Spleen (tissue), 11 donors: ENCODE data around the gene GBE1. TPM values are rescaled to one million over a fixed set of nuclear protein-coding genes. Genes with fewer than 3 reads are reported as not detected.
A peak's percentile ranks its signal among the peaks of the same experiment; 100 is the strongest.

Experiments used
- DNase-seq: peaks from one replicate; pipeline ENCODE4 v3.0.0-alpha.2; 2020
- H3K27ac ChIP-seq, 8 donors: fragments of 200-600 bp; sonication (generic) in 7 of 8; 1 replicate in 4 of 8; 2 replicates in 4 of 8; pipeline versions ENCODE4 v1.5.0 to v1.8.0; 2016 to 2021; ENCODE audit warnings: inconsistent platforms in 4 of 8, mild to moderate bottlenecking in 4 of 8, moderate library complexity in 1 of 8
- H3K27me3 ChIP-seq, 7 donors: fragments of 200-600 bp; sonication (generic) in 6 of 7; replicated peaks in 1 of 7; 1 replicate in 4 of 7; 2 replicates in 3 of 7; pipeline versions ENCODE4 v1.5.0 to v1.8.0; 2016 to 2021; ENCODE audit warnings: inconsistent platforms in 3 of 7, mild to moderate bottlenecking in 1 of 7
- H3K36me3 ChIP-seq, 6 donors: fragments of 200-600 bp; sonication (generic) in 5 of 6; 1 replicate in 4 of 6; 2 replicates in 2 of 6; pipeline versions ENCODE4 v1.5.0 to v1.8.0; 2016 to 2021; ENCODE audit warnings: inconsistent platforms in 2 of 6
- H3K4me1 ChIP-seq, 6 donors: fragments of 200-600 bp; sonication (generic) in 5 of 6; 1 replicate in 3 of 6; 2 replicates in 3 of 6; pipeline versions ENCODE4 v1.5.0 to v1.8.0; 2016 to 2021; ENCODE audit warnings: inconsistent platforms in 3 of 6
- H3K4me3 ChIP-seq, 8 donors: fragments of 200-600 bp; sonication (generic) in 7 of 8; 1 replicate in 4 of 8; 2 replicates in 4 of 8; pipeline versions ENCODE4 v1.5.0 to v1.8.0; 2016 to 2021; ENCODE audit warnings: inconsistent platforms in 4 of 8, mild to moderate bottlenecking in 4 of 8, moderate library complexity in 2 of 8
- H3K9me3 ChIP-seq, 8 donors: fragments of 200-600 bp; sonication (generic) in 7 of 8; 1 replicate in 4 of 8; 2 replicates in 4 of 8; pipeline versions ENCODE4 v1.5.0 to v1.8.0; 2016 to 2021; ENCODE audit warnings: inconsistent platforms in 4 of 8
- CTCF ChIP-seq, 11 experiments: fragments of 200-600 bp in 7 of 11; fragments of 450-650 bp in 4 of 11; sonication (generic) in 4 of 11; IDR thresholded peaks in 8 of 11; conservative IDR thresholded peaks in 3 of 11; 1 replicate in 7 of 11; 2 replicates in 4 of 11; pipeline versions ENCODE4 v1.4.0 to v1.8.0; 2016 to 2021; ENCODE audit warnings: antibody characterized with exemption in 11 of 11, inconsistent platforms in 4 of 11, mild to moderate bottlenecking in 1 of 11
- POLR2A ChIP-seq, 3 donors: fragments of 450-650 bp; IDR thresholded peaks; one replicate each; pipeline ENCODE4 v1.5.1; 2017; ENCODE audit warnings: antibody characterized with exemption in 3 of 3, mild to moderate bottlenecking in 1 of 3
- POLR2AphosphoS5 ChIP-seq, 3 donors: sonication (generic); formaldehyde crosslinking; IDR thresholded peaks; one replicate each; pipeline ENCODE4 v1.5.1; 2017; ENCODE audit warnings: antibody characterized with exemption in 3 of 3
- WGBS, 5 donors: extraction: QIAGEN DNeasy Blood & Tissue Kit in 3 of 5; methylation state at CpG; one replicate each; pipeline versions ENCODE4 v1.1.5 to v1.1.7; 2013 to 2018; 5-methylcytosine and 5-hydroxymethylcytosine counted together
- intact Hi-C: fragments of 100-400 bp; cut with DNase I; formaldehyde crosslinking; loops from one replicate; pipeline ENCODE4 v1.15.0; 2023; ENCODE audit warnings: low total_unique reads
- polyA plus RNA-seq, 3 donors: library from polyadenylated mRNA; stranded (reverse); fragments of 200-250 nt; gene quantifications; one replicate each; pipeline ENCODE4 v1.2.1, GENCODE V29; 2013
- total RNA-seq, 7 donors: library from RNA; depleted of rRNA in 3 of 7; stranded (reverse); fragments of >200 nt in 3 of 7; fragmentation: NEBNext Ultra II Directional in 4 of 7; extraction: Animal tissue kit (Norgen Biotek cat#: 25700) in 4 of 7; gene quantifications; one replicate each; pipeline versions ENCODE4 v1.1.0 to v1.2.1, GENCODE V29; 2016 to 2021
- donor health status: healthy with polysubstance abuse.
- donor health status: DM: no; HTN: no; CAD: no; lungs with moderate emphysema.
- donor health status: DM: no; HTN: no; CAD: no.
- donor health status: Bipolar disorder and iron deficiency.
- donor health status: healthy.
- donor health status: DM: no; HTN: no; CAD: no.
- donor health status: DM: yes; HTN: yes; CAD: no.

GBE1 gene
- total and polyA plus RNA-seq, 10 donors: 5.0 to 34.3 (median 21.5) TPM

GRCh38 chr3:81651139-81651538, 110.3 kb downstream of the GBE1 start:
- Histone ChIP-seq H3K27ac (no peak overlapping the region), H3K4me1 (no peaks in the 10 kb centered on the region), H3K27me3 (no peaks in the 10 kb centered on the region), H3K36me3 (peaks cover 0 to 8% (median 0%) of the 10 kb centered on the region in 6 donors), H3K4me3 (no peak overlapping the region), H3K9me3 (no peaks in the 10 kb centered on the region)
- TF ChIP-seq CTCF (IDR thresholded peaks at IDR 0.05 in 8 of 11, conservative IDR thresholded peaks at IDR 0.05 in 3 of 11) (no peak), POLR2AphosphoS5 (IDR thresholded peaks at IDR 0.05) (no peak), POLR2A (IDR thresholded peaks at IDR 0.05) (no peak)
- DNase-seq: no peak
- 50 to 57% (median 54%) methylated on average over 4 of the region's 4 CpGs for WGBS, 5 donors
- intact Hi-C loops: no loop called here

- no peak overlapping the region for H3K27ac ChIP-seq
- no peak overlapping the region for H3K4me3 ChIP-seq
- H3K4me1 ChIP-seq: no peaks in the 10 kb centered on the region
- H3K27me3 ChIP-seq: no peaks in the 10 kb centered on the region
- intact Hi-C loops: no loop called here
- 90 to 96% (median 94%) methylated on average over 3 of the region's 3 CpGs for WGBS, 5 donors
- TF ChIP-seq POLR2A (IDR thresholded peaks at IDR 0.05) (no peak), POLR2AphosphoS5 (IDR thresholded peaks at IDR 0.05) (no peak), CTCF (IDR thresholded peaks at IDR 0.05 in 8 of 11, conservative IDR thresholded peaks at IDR 0.05 in 3 of 11) (no peak)
- peaks cover 0 to 18% (median 0%) of the 10 kb centered on the region in 6 donors for H3K36me3 ChIP-seq
- no peaks in the 10 kb centered on the region for H3K9me3 ChIP-seq
- no peak for DNase-seq
Observed at GRCh38 chr3:81650187-81650586, 111.3 kb downstream of the GBE1 start.

GRCh38 chr3:81645248-81645647, 116.2 kb downstream of the GBE1 start:
- Histone ChIP-seq H3K27me3 (no peaks in the 10 kb centered on the region), H3K36me3 (peaks cover 0 to 19% (median 0%) of the 10 kb centered on the region in 6 donors), H3K9me3 (no peaks in the 10 kb centered on the region), H3K27ac (no peak overlapping the region), H3K4me3 (no peak overlapping the region), H3K4me1 (no peaks in the 10 kb centered on the region)
- TF ChIP-seq POLR2A (IDR thresholded peaks at IDR 0.05) (no peak), CTCF (IDR thresholded peaks at IDR 0.05 in 8 of 11, conservative IDR thresholded peaks at IDR 0.05 in 3 of 11) (no peak), POLR2AphosphoS5 (IDR thresholded peaks at IDR 0.05) (no peak)
- intact Hi-C loops: no loop called here
- DNase-seq: no peak
- 84 to 100% (median 97%) methylated on average over 1 of the region's 1 CpG for WGBS, 5 donors

- no peaks in the 10 kb centered on the region for H3K9me3 ChIP-seq
- H3K36me3 ChIP-seq: peaks cover 0 to 24% (median 0%) of the 10 kb centered on the region in 6 donors
- no peak for DNase-seq
- peak overlapping the region in 3 of 8 donors; percentile 14 to 58 (median 52) for H3K27ac ChIP-seq
- H3K4me1 ChIP-seq: no peaks in the 10 kb centered on the region
- no peaks in the 10 kb centered on the region for H3K27me3 ChIP-seq
- WGBS, 5 donors: 82 to 85% (median 82%) methylated on average over 2 of the region's 2 CpGs
- no peak overlapping the region for H3K4me3 ChIP-seq
- intact Hi-C loops: no loop called here
- TF ChIP-seq POLR2A (IDR thresholded peaks at IDR 0.05) (no peak), CTCF (IDR thresholded peaks at IDR 0.05 in 8 of 11, conservative IDR thresholded peaks at IDR 0.05 in 3 of 11) (peak in 2 of 11 experiments; percentile 18 to 32)
Observed at GRCh38 chr3:81643721-81644120, 117.7 kb downstream of the GBE1 start.
